Cortex of kidney (tissue), 1 donor: ENCODE data around the gene CHN2.

Experiments
- DNase-seq: peaks from one replicate; lab custom pipeline; 2025; lab: John Stamatoyannopoulos, UW

CHN2 gene

GRCh38 chr7:29364661-29365060 is 170.1 kb downstream of the CHN2 start:
- DNase-seq: no peak

DNA sequence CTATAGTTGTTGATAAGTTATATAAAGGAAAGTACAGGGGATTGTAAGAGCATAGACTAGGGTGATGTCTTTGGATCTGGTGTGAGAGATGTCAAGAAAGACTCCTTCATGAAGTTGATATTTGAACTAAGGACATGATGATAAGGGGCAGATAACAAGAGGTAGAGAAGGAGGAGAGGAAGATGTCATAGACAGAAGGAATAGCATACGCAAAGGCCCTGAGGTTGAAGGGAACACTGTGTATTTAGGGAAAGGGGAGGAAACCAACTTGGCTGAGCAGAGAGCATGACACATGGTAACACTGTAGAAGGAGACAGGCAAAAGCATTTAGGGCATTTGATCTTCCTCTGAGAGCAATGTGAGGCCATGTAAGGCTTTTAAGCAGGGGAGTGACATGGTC is 170.8 kb downstream of the CHN2 start:
- DNase-seq: no peak

DNA sequence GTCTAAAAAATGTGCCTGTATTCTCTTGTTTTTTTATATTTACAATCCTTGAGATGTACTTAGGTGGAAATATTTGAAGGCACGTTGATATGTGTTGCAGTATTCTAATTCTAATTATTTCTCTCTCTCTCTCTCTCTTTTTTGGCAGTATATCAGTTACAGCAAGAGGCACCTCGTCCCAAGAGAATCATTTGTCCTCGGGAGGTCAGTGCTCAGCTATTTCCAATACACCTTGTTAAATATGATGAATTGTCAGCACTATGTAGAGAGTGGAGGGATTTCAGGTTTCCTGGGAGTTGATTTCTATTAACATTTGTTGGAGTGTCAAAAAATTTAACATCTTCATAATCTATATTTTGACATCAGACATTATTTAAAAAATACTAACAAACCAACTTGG is 173.2 kb downstream of the CHN2 start:
- DNase-seq: no peak

- DNase-seq: no peak
These were observed 175.4 kb downstream of the CHN2 start for GRCh38 chr7:29369909-29370488.

GRCh38 chr7:29370531-29371314 is 176.1 kb downstream of the CHN2 start:
- DNase-seq: no peak

GRCh38 chr7:29371472-29371871 is 176.9 kb downstream of the CHN2 start:
- no peak for DNase-seq

DNA sequence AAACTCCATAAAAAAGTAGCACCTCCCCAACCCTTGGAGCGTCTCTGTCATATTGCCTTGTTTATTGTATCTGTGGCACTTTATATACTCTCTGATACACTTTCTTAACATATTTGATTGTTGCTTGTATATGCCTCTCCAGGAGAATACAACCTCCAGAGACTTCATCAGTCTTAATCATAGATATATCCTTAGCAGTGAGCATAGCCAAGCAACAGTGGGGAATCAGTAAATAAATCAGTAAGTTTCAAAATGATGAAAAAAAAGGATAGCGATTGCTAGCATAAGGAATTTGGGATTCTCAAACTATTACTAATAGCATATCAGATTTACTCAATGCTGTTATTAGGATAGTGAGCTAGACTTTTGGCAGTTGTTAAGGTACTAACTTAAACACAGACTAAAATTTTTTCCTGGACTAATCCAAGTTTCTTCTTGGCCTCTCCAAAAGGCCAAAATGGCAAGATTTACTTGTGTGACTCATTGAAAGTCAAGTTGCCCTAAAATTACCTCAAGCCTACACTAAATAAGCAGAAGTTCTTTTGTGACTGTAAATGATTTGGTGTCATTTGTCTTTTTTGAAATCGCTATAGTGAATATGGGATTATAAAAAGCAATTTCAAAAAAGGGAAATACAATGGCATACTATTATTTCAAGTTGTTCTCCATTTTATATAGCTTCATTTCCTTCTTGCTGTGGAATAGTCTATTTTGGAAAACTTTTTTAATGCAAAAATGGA is 177.9 kb downstream of the CHN2 start:
- no peak for DNase-seq

DNA sequence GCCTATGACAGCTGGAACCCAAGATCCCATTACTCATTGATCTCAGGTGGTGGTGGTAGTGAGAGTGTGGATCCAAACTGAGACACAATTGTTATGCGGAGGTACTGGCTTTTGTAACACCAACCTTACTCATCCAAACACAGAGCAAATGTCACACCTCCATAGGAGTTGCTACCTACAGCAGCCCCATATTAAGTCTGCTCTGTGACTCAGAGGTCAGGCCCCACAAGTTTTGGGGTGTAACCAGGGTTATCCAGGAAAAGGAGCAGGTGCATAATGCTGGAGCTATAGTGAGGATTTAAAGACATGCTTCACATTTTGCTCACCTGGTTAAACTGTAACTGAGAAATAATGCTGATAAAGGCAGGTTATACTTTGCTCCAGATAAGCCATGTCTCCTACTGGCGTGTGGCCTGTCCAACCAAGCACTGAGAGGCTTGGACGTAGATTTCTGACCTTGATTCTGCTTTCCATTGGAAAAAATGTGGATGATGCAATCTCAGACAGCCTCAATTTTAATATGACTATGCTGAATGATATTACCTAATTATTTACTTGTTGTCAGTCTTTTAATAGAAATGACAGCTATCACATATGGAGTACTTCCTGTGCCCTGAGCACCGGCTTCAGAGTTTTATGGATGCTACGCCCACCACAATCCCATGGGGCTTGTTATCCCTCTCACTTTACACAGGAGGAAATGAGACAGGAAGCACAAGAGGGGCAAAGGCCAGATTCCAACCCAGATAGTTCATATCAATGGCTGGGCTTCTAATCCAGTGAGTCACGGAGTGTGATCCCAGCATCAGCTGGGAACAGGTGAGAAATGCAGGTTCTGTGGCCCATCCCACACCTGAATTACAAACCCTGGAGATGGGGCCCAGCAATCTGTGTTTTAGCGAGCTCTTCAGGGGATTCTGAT is 181.3 kb downstream of the CHN2 start:
- DNase-seq: no peak

DNA sequence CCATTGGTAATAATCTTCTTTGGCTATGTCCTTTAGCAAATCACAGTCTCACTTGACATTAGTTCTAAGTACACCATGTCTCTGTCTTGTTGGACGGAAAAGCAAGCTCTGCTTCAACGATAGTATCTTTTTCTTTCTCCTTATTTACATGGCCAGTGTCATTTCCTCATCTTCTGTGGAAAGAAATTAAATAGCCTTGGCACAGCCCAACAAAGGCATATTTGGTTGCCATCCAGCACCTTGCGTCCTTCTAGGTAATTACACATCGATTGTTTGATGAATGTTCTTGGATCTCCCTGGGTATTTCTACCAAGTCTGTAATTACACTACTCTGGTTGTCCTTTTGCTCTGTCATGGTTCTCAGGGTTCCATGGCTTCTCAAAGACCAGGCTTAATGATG is 183.1 kb downstream of the CHN2 start:
- DNase-seq: no peak

GRCh38 chr7:29379551-29379950 is 185.0 kb downstream of the CHN2 start:
- DNase-seq: no peak

DNA sequence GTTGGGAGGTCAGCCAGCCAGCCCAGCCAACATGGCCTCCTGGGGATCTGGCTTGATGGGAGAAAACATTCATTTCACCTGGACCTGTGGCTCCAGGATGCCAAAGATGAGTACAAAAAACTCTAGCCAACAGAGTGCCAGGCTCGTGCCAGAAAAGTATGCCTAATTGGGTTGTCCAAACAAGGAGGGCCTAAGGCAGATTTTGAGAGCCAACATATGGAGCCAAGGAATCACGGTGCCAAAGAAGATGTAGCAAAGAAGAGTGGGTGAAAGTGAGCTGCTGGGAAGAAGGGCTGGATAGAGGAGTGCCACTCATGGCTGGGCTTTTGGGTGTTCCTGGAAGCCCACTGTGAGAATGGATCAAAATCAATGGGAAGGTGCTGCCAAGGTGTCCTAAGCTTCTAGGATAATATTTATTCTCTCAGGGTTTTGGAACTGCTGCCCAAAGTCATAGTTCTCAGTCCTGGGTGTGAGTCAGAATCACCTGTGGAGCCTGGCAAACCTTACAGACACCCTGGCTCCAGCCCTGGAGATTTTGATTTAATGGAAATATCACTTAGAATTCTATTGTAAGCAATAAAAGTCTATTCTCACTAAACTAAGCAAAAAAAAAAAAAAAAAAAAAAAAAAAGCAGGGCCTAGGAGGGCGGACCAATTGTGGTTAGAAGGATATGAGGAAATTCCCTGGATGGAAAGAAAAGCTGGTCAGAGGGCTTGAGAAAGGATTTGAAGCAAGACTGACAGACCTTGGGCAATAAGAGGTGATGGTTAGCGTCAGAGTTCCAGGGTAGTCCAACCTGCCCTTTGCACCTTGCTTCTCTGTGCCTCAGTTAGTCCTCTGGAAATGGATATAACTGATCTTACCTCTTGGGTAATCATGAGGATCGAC is 186.9 kb downstream of the CHN2 start:
- DNase-seq: no peak

GRCh38 chr7:29384277-29384676 is 189.7 kb downstream of the CHN2 start:
- no peak for DNase-seq

GRCh38 chr7:29385214-29385814 is 190.7 kb downstream of the CHN2 start:
- no peak for DNase-seq

DNA sequence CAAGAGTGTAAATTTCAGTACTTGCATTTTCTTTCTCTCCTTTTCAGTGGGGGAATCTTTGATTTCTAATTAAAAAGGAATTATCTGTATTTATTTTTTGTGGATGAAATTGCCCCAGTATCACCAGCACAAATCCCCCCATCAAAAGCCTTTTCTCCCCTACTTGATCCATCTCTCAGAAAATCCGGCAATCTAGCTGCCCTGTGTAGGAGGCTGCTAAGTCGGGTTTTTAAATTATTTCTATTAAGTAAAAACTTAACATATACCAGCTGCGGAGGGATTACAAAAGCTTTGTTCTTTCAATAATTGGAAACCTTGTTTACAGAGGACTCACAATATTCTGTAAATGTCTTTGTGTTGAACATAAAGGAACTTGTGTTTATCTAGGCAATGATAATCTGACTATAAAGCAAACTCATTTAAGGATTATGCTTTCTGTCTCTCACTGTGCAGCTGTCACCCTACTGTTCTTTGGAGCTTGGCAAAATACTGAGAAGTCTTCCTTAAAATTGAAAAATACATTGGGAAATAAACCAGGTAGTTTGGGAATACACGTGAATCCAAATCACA is 191.7 kb downstream of the CHN2 start:
- no peak for DNase-seq

DNA sequence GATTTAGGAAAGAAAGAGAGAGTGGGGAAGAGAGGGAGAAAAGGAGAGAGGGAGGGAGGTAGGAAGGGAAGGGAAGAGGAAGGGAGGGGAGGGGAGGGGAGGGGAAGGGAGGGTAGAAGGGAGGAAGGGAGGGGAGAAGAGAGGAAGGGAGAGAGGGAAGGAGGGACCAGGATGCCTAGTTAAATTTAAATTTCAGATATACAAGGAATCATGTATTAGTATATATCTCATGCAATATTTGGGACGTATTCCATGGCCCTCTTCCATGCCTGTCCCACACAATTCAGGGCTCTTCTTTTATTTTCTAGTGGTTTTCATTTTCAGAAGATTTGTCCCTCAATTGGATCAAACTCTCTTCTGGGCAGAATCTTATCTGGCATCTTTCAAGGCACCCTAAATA is 196.7 kb downstream of the CHN2 start:
- no peak for DNase-seq

DNA sequence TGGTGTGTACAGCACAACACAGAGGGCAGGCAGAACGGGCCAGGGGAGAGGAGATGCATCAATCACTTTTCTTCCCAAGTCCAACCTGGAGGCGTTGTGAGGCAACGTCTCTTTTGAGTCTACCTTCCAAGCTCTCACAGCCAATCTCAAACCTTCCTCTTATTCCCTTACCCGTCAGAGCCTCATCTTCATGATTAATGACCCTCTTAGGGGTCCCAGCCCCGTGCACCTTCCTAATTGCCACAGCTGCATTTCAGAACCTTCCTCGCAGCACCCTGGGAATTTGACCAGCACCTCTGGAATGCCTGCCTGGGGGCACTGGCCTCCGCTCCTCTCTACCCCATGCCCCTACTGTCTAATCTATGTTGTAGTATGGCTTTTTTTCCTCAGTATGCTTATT is 199.7 kb downstream of the CHN2 start:
- DNase-seq: no peak

- DNase-seq: no peak
These were observed 202.0 kb downstream of the CHN2 start for GRCh38 chr7:29396563-29396962.

DNA sequence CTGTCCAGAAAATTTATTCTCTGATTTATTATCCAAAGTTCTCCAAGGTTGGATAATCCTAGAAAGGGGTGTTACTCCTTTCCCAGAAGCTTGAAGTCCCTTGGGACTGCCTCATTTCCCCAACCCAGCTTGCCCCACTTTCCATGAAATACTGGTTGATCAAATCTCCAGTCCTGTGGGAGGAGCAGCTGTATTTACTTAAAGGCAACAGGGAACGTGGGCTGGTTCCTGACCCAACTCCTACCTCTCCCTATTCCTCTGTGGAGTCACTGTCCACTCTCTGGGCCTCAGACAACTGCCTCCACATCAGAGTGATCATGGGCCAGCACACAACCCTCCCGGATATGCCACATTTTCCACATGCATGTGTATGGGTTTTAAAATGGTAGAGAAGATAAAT is 202.8 kb downstream of the CHN2 start:
- no peak for DNase-seq

GRCh38 chr7:29398011-29398410 is 203.4 kb downstream of the CHN2 start:
- no peak for DNase-seq

DNA sequence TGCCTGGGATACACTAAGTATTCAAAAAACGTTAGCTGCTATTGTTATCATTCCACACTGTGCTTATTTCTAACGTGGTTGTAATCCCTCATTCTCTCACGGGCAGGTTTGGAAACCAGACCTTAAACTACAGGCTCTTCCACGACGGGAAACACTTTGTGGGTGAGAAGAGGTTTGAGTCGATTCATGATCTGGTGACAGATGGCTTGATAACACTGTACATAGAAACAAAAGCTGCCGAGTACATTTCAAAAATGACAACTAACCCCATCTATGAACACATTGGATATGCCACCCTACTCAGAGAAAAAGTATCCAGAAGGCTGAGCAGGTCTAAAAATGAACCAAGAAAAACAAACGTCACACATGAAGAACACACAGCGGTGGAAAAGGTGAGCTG is 205.9 kb downstream of the CHN2 start:
- DNase-seq: no peak
